Measurements from ENCODE around the gene MSX1.

MSX1 gene

DNA sequence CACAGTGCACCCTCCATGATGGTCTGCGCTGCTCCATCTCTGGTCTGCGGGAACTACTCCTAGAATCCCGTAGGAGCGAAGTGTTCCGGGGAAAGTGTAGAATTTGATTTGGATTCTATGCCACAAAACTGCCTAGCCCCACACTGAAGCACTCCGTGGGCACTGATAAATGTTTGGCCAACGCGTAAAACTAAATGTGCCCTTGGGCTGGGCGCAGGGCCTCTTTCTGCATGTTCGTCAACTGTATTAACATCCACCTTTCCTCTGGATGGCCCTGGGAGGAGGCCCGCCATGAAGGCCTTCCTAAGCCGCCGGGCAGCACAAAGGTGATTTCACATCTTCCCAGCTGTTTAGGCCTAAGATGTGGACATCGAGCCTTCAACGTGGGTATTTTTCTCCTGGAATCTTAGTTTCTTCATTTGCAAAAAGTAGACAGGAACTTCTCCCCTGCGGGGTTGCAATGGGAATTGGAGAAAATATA, 2.6 kb downstream of the MSX1 start:
- peak overlapping the region; percentile 71 for H3K27ac ChIP-seq (ENCODE audit: low read depth, low read length)
- H3K4me3 ChIP-seq (ENCODE audit: low read depth in 1 of 5, low read length in 5 of 5) = peak overlapping the region in 2 of 5 donors; percentile 94 to 95
- peaks cover 0 to 2% (median 0%) of the 10 kb centered on the region in 5 donors for H3K9me3 ChIP-seq (ENCODE audit: control insufficient read depth in 5 of 5, low read length in 5 of 5)
- H3K9ac ChIP-seq (ENCODE audit: low read length in 5 of 5) = peak overlapping the region in 1 of 5 donors; percentile 89
- H3K36me3 ChIP-seq (ENCODE audit: control insufficient read depth in 5 of 5, insufficient read depth in 5 of 5, low read length in 5 of 5) = peaks cover 0 to 23% (median 13%) of the 10 kb centered on the region in 5 donors
- H3K27me3 ChIP-seq (ENCODE audit: control insufficient read depth in 5 of 5, insufficient read depth in 4 of 5, low read length in 5 of 5) = peaks cover 23 to 48% (median 27%) of the 10 kb centered on the region in 5 donors
- H3K4me1 ChIP-seq (ENCODE audit: control insufficient read depth in 5 of 5, insufficient read depth in 5 of 5, low read length in 5 of 5) = peaks cover 2 to 48% (median 40%) of the 10 kb centered on the region in 5 donors

DNA sequence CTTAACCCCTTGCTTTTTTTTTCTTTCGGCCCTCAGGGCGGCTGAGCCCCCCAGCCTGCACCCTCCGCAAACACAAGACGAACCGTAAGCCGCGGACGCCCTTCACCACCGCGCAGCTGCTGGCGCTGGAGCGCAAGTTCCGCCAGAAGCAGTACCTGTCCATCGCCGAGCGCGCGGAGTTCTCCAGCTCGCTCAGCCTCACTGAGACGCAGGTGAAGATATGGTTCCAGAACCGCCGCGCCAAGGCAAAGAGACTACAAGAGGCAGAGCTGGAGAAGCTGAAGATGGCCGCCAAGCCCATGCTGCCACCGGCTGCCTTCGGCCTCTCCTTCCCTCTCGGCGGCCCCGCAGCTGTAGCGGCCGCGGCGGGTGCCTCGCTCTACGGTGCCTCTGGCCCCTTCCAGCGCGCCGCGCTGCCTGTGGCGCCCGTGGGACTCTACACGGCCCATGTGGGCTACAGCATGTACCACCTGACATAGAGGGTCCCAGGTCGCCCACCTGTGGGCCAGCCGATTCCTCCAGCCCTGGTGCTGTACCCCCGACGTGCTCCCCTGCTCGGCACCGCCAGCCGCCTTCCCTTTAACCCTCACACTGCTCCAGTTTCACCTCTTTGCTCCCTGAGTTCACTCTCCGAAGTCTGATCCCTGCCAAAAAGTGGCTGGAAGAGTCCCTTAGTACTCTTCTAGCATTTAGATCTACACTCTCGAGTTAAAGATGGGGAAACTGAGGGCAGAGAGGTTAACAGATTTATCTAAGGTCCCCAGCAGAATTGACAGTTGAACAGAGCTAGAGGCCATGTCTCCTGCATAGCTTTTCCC, 3.4 kb downstream of the MSX1 start:
- peaks cover 0 to 23% (median 13%) of the 10 kb centered on the region in 5 donors for H3K36me3 ChIP-seq (ENCODE audit: control insufficient read depth in 5 of 5, insufficient read depth in 5 of 5, low read length in 5 of 5)
- no peaks in the 10 kb centered on the region for H3K9me3 ChIP-seq (ENCODE audit: control insufficient read depth in 5 of 5, low read length in 5 of 5)
- H3K9ac ChIP-seq (ENCODE audit: low read length in 5 of 5) = no peak overlapping the region
- H3K27me3 ChIP-seq (ENCODE audit: control insufficient read depth in 5 of 5, insufficient read depth in 4 of 5, low read length in 5 of 5) = peaks cover 18 to 47% (median 24%) of the 10 kb centered on the region in 5 donors
- H3K27ac ChIP-seq (ENCODE audit: low read depth, low read length) = no peak overlapping the region
- no peak overlapping the region for H3K4me3 ChIP-seq (ENCODE audit: low read depth in 1 of 5, low read length in 5 of 5)
- H3K4me1 ChIP-seq (ENCODE audit: control insufficient read depth in 5 of 5, insufficient read depth in 5 of 5, low read length in 5 of 5) = peaks cover 2 to 55% (median 43%) of the 10 kb centered on the region in 5 donors

DNA sequence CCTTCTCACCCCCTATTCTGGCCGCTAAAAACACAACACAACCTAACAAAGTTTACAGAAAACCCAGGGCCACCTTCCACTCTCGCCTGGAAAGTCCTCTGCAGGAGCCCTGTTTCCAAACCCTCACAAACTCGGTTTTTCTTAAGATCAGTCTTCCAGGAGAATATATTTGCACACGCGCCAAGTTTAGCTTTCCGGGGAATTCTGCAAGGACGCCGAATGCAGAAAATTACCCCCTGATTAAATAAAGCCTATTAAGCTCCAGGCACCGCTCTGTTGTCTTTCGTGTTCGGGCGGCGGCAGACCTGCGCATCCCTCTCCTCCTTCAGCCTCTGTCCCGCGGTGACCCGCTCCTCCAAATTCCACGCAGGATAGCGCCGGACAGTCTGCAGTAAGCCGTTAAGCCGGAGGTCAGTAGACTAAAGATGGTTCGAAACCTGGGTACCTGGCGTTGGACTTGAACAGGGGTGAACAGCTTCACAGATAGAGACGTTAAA, 5.0 kb downstream of the MSX1 start:
- Histone ChIP-seq H3K4me3 (ENCODE audit: low read depth in 1 of 5, low read length in 5 of 5) (no peak overlapping the region), H3K4me1 (ENCODE audit: control insufficient read depth in 5 of 5, insufficient read depth in 5 of 5, low read length in 5 of 5) (peaks cover 2 to 51% (median 40%) of the 10 kb centered on the region in 5 donors), H3K27me3 (ENCODE audit: control insufficient read depth in 5 of 5, insufficient read depth in 4 of 5, low read length in 5 of 5) (peaks cover 21 to 55% (median 35%) of the 10 kb centered on the region in 5 donors), H3K27ac (ENCODE audit: low read depth, low read length) (no peak overlapping the region), H3K9ac (ENCODE audit: low read length in 5 of 5) (no peak overlapping the region), H3K9me3 (ENCODE audit: control insufficient read depth in 5 of 5, low read length in 5 of 5) (no peaks in the 10 kb centered on the region), H3K36me3 (ENCODE audit: control insufficient read depth in 5 of 5, insufficient read depth in 5 of 5, low read length in 5 of 5) (peaks cover 0 to 23% (median 13%) of the 10 kb centered on the region in 5 donors)

DNA sequence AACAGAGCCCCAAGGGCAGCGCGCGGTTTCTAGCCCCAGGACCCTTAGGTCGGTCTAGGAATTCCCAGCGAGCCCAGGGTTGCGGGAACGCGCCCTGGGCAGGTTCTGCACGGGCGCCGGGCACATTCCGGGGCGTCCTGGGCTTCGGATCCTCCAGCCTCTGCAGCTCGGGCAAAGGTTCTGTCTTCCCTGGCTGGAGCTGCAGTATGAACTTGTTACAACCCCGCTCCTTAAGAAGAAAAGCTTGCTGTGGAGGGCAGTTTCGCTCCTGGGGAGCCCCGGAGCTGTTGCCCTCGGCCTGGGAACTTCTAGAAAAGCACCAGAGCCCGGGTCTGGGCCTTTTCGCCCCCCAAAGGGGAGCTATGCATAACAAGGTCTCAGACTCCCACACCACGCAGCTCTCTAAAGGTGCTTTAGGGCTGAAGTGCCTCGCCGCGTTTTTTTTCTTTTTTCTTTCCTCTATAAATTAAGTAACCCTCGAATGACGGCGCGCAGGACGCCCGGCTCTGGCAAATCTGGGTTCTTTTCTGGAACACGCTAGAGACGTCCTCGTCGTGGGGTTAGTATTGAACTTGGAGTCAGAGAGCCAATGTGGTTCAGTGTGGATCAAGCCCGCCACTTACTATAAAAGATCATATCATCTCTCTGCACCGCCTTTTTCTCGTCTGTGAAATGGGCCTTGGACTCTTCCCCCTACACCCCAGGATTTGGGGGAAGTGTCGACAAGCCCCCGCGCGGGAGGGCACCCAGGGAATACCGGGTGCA, 5.7 kb downstream of the MSX1 start:
- Histone ChIP-seq H3K27ac (ENCODE audit: low read depth, low read length) (no peak overlapping the region), H3K9me3 (ENCODE audit: control insufficient read depth in 5 of 5, low read length in 5 of 5) (no peaks in the 10 kb centered on the region), H3K9ac (ENCODE audit: low read length in 5 of 5) (no peak overlapping the region), H3K4me1 (ENCODE audit: control insufficient read depth in 5 of 5, insufficient read depth in 5 of 5, low read length in 5 of 5) (peaks cover 2 to 49% (median 42%) of the 10 kb centered on the region in 5 donors), H3K27me3 (ENCODE audit: control insufficient read depth in 5 of 5, insufficient read depth in 4 of 5, low read length in 5 of 5) (peaks cover 28 to 61% (median 39%) of the 10 kb centered on the region in 5 donors), H3K36me3 (ENCODE audit: control insufficient read depth in 5 of 5, insufficient read depth in 5 of 5, low read length in 5 of 5) (peaks cover 0 to 23% (median 13%) of the 10 kb centered on the region in 5 donors), H3K4me3 (ENCODE audit: low read depth in 1 of 5, low read length in 5 of 5) (peak overlapping the region in 4 of 5 donors; percentile 22 to 64 (median 50))

DNA sequence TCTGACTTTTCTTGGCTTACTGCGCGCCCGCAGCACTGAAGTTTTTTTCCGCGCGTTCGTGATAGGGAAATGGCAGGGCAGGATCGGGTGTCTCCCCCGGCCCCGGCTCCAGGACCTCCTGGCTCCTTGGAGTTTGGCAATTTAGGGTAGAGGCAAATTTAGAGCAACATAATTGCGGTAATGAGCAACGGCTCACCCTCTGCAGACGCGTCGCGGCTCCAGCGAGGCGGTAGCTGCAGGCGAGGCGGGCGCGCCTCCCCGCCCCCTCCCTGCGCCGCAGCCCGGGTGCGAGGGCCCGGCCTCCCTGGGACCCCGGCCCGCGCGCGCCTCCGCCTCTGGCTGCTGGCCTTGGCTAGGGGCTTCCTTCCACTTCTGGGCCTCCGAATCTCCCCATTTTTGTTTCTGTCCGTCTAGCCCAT, 6.2 kb downstream of the MSX1 start:
- Histone ChIP-seq H3K9me3 (ENCODE audit: control insufficient read depth in 5 of 5, low read length in 5 of 5) (no peaks in the 10 kb centered on the region), H3K4me3 (ENCODE audit: low read depth in 1 of 5, low read length in 5 of 5) (peak overlapping the region; percentile 46 to 64 (median 59)), H3K4me1 (ENCODE audit: control insufficient read depth in 5 of 5, insufficient read depth in 5 of 5, low read length in 5 of 5) (peaks cover 2 to 49% (median 42%) of the 10 kb centered on the region in 5 donors), H3K27ac (ENCODE audit: low read depth, low read length) (no peak overlapping the region), H3K9ac (ENCODE audit: low read length in 5 of 5) (no peak overlapping the region), H3K27me3 (ENCODE audit: control insufficient read depth in 5 of 5, insufficient read depth in 4 of 5, low read length in 5 of 5) (peaks cover 34 to 67% (median 45%) of the 10 kb centered on the region in 5 donors), H3K36me3 (ENCODE audit: control insufficient read depth in 5 of 5, insufficient read depth in 5 of 5, low read length in 5 of 5) (peaks cover 0 to 23% (median 13%) of the 10 kb centered on the region in 5 donors)

DNA sequence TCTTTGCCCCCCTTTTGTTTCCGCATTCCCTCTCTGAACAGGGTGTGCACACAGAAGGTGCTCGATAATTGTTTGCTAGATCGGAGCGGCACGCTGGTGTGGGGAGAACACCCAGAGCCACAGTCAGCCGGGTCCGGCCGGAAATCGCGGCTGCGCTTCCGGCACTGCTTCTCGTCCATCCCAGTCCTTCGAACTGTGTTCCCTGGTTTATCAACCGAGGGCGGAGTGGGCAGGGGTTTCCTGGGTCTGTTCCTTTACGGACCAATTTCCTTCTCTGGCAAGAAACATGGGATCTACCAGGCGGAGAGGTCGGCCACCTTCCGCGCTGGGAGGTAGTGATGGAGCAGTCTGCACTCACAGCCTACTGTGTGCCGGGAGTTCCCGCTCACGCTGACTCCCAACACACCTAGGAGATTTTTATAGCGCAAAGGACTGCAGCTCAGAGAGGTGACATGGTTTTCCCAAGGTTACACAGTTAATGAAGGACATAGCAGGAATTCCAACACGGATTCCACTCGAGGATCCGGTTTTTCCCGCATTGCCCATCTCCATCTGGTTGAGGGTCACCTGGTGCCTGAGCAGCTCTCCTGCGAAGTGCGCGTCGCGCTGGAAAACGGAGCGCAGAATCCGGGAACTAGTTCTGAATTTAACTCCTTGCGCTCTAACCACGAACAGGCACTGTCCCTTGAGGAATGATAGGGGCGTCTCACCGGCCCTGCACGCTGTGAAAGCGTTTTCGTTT, 6.8 kb downstream of the MSX1 start:
- Histone ChIP-seq H3K9ac (ENCODE audit: low read length in 5 of 5) (no peak overlapping the region), H3K4me3 (ENCODE audit: low read depth in 1 of 5, low read length in 5 of 5) (peak overlapping the region; percentile 46 to 64 (median 59)), H3K27ac (ENCODE audit: low read depth, low read length) (no peak overlapping the region), H3K27me3 (ENCODE audit: control insufficient read depth in 5 of 5, insufficient read depth in 4 of 5, low read length in 5 of 5) (peaks cover 40 to 73% (median 51%) of the 10 kb centered on the region in 5 donors), H3K9me3 (ENCODE audit: control insufficient read depth in 5 of 5, low read length in 5 of 5) (no peaks in the 10 kb centered on the region), H3K36me3 (ENCODE audit: control insufficient read depth in 5 of 5, insufficient read depth in 5 of 5, low read length in 5 of 5) (peaks cover 0 to 23% (median 13%) of the 10 kb centered on the region in 5 donors), H3K4me1 (ENCODE audit: control insufficient read depth in 5 of 5, insufficient read depth in 5 of 5, low read length in 5 of 5) (peaks cover 2 to 45% (median 36%) of the 10 kb centered on the region in 5 donors)

DNA sequence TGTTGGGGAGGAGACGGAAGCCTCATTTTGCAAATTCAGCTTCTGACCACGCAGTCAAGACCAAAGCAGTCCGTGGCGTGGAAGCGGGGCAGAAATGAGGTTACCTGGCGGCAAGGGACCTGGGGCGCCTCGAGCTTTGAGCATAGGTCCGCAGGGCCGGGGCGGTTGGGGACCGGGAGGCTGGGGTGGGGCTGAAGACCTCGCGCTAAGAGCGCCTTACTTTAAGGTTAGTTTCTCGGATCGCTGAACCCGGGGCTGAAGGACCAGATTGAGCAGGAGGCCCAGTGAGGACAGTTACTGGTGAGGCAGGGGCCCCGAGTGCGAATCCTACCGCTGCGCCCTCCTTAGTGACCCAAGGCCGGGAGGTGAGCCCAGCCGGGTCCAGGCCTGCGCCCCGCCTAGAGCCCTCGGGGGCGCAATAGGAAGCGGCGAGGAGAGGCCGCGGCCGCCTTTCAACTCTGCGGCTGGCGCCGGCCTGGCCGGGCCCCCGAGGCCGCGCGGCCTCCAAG, 7.5 kb downstream of the MSX1 start:
- no peak overlapping the region for H3K27ac ChIP-seq (ENCODE audit: low read depth, low read length)
- peaks cover 44 to 79% (median 55%) of the 10 kb centered on the region in 5 donors for H3K27me3 ChIP-seq (ENCODE audit: control insufficient read depth in 5 of 5, insufficient read depth in 4 of 5, low read length in 5 of 5)
- H3K36me3 ChIP-seq (ENCODE audit: control insufficient read depth in 5 of 5, insufficient read depth in 5 of 5, low read length in 5 of 5) = peaks cover 0 to 22% (median 13%) of the 10 kb centered on the region in 5 donors
- H3K4me1 ChIP-seq (ENCODE audit: control insufficient read depth in 5 of 5, insufficient read depth in 5 of 5, low read length in 5 of 5) = peaks cover 2 to 44% (median 35%) of the 10 kb centered on the region in 5 donors
- H3K9ac ChIP-seq (ENCODE audit: low read length in 5 of 5) = no peak overlapping the region
- no peaks in the 10 kb centered on the region for H3K9me3 ChIP-seq (ENCODE audit: control insufficient read depth in 5 of 5, low read length in 5 of 5)
- H3K4me3 ChIP-seq (ENCODE audit: low read depth in 1 of 5, low read length in 5 of 5) = peak overlapping the region; percentile 46 to 64 (median 59)

DNA sequence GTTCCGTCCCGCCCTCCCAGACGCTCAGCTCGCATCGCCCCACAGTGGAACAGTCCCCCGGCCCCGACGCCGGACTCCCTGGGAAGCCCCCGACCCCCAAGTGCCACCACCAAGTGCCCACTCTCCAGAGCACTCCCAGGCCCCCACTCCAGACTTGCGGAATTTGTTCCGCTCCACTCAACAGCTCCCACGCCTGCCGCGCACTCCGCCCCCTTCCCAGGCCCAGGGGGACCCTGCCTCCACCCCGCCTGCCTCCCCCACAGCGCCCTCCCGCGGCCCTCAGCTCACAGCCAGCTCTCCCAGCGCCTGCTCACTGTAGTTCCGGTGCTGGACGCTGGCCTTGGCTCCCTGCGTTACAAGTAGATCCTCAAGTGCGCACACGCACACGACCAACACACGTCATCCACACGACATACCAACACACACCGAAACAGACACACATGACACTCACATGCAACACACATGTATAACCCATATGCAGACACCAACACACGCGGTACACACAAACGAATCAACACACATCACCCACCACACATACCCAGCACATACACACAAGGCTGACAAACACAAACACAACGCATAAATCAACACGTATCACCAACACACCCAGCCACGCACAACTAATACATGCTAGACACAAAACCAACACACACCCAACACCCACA, 8.0 kb downstream of the MSX1 start:
- Histone ChIP-seq H3K9me3 (ENCODE audit: control insufficient read depth in 5 of 5, low read length in 5 of 5) (no peaks in the 10 kb centered on the region), H3K36me3 (ENCODE audit: control insufficient read depth in 5 of 5, insufficient read depth in 5 of 5, low read length in 5 of 5) (peaks cover 0 to 16% (median 12%) of the 10 kb centered on the region in 5 donors), H3K27me3 (ENCODE audit: control insufficient read depth in 5 of 5, insufficient read depth in 4 of 5, low read length in 5 of 5) (peaks cover 50 to 85% (median 61%) of the 10 kb centered on the region in 5 donors), H3K9ac (ENCODE audit: low read length in 5 of 5) (no peak overlapping the region), H3K4me3 (ENCODE audit: low read depth in 1 of 5, low read length in 5 of 5) (peak overlapping the region in 3 of 5 donors; percentile 13 to 53 (median 46)), H3K27ac (ENCODE audit: low read depth, low read length) (no peak overlapping the region), H3K4me1 (ENCODE audit: control insufficient read depth in 5 of 5, insufficient read depth in 5 of 5, low read length in 5 of 5) (peaks cover 2 to 44% (median 35%) of the 10 kb centered on the region in 5 donors)

Measured in subcutaneous abdominal adipose tissue (tissue), 5 donors.